GM12874 (cell line): Measurements from ENCODE around the gene RRBP1.

Source experiments
- CTCF ChIP-seq: IDR thresholded peaks from 2 replicates; pipeline ENCODE4 v1.5.1; 2011; ENCODE audit warnings: low read depth, mild to moderate bottlenecking, control low read depth, low read length, moderate library complexity; ENCODE audit not compliant: insufficient read depth

The RRBP1 gene

GRCh38 chr20:17653835-17654648 lies 28.0 kb downstream of the RRBP1 start:
- no peak for TF ChIP-seq CTCF

GRCh38 chr20:17652411-17652810 lies 29.6 kb downstream of the RRBP1 start:
- no peak for TF ChIP-seq CTCF

- TF ChIP-seq CTCF, result no peak
Observed at GRCh38 chr20:17651760-17652388, 30.2 kb downstream of the RRBP1 start.

- TF ChIP-seq CTCF, result no peak
Observed at GRCh38 chr20:17651129-17651759, 30.8 kb downstream of the RRBP1 start.

GRCh38 chr20:17650301-17651128 lies 31.5 kb downstream of the RRBP1 start:
- no peak for TF ChIP-seq CTCF

GRCh38 chr20:17648791-17649730 lies 33.0 kb downstream of the RRBP1 start:
- peak; percentile 51 for TF ChIP-seq CTCF
